Stimulated activated CD4-positive, alpha-beta T cell treated with anti-CD3 and anti-CD28 coated beads, Interleukin-1b, Interleukin-23, amount 100 ng/mL, for 24 hours (primary cell): Measurements from ENCODE around the gene AMHR2.

ENCODE experiments used
- DNase-seq, 4 experiments: peaks; one replicate each; pipeline ENCODE4 v3.0.0-alpha.2; 2020; ENCODE audit warnings: low read depth in 4 of 4, low spot score in 1 of 4

Gene AMHR2

GRCh38 chr12:53452159-53453077 lies 28.8 kb downstream of the AMHR2 start:
- peak; percentile 42 to 65 (median 59) for DNase-seq

GRCh38 chr12:53453953-53454640 lies 30.4 kb downstream of the AMHR2 start:
- no peak for DNase-seq

- DNase-seq: no peak
Measured at GRCh38 chr12:53454707-53455106, 31.1 kb downstream of the AMHR2 start.

GRCh38 chr12:53456654-53457366 lies 33.2 kb downstream of the AMHR2 start:
- no peak for DNase-seq

GRCh38 chr12:53459097-53459496 lies 35.4 kb downstream of the AMHR2 start:
- no peak for DNase-seq

DNA sequence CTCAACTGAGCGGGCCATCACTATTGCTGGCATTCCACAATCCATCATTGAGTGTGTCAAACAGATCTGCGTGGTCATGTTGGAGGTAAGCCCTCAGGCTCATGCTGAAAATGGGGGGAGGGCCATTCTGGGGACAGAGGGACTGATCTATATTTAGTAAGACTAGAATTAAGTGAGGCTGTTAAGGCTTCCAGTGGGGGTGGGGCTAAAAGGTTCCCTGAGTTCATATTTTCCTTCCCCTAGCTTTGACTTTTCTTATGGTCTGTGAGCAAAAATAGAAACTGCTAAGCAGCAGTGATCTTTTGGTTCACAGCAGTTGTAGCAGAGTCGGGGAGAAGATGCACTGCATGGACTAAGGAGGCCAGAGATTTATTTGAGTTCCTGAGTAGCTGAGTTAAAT lies 37.4 kb downstream of the AMHR2 start:
- DNase-seq: no peak

GRCh38 chr12:53461591-53461990 lies 37.9 kb downstream of the AMHR2 start:
- DNase-seq: no peak

DNA sequence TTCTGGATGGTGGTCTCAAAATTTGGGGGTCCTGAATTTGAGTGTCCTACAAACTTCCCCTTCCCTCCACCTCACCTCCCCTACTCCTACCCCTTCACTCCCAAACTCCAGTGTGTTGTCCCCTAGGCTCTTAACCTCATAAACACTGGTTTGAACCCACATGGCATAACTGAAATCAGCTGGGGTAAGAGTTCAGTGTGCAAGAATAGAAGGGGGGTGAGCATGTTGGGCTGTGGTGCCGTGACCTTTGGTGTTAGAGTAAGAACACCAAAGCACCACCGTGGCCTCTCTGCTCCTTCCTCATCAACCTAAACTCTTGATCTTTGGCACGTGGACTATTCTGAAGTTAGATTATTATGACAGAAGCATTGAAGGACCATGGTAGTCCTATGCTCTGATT lies 39.3 kb downstream of the AMHR2 start:
- DNase-seq: no peak

- no peak for DNase-seq
Measured at GRCh38 chr12:53463802-53464560, 40.3 kb downstream of the AMHR2 start.

GRCh38 chr12:53464685-53465418 lies 41.2 kb downstream of the AMHR2 start:
- DNase-seq: no peak

- no peak for DNase-seq
Measured at GRCh38 chr12:53465679-53466078, 42.0 kb downstream of the AMHR2 start.

DNA sequence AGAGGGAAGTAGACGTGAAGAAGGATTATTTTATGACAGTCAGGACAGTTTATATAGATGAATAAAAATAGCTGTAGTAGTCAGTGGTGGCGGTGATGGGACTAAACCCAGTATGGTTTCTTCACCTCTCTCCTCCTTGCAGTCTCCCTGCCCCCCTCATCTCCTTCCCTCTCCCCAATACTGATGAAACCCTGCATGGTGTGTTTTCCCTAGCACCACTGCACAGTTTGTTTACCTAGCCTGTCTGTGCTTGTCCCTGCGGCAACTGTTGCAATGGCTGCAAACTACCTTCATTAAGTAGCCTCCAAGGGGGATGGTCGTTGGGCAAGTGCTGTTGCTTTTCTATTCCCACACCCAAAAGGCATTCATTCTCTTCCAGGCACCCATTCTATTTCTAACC lies 43.0 kb downstream of the AMHR2 start:
- no peak for DNase-seq

- DNase-seq: no peak
Measured at GRCh38 chr12:53467082-53467481, 43.4 kb downstream of the AMHR2 start.

DNA sequence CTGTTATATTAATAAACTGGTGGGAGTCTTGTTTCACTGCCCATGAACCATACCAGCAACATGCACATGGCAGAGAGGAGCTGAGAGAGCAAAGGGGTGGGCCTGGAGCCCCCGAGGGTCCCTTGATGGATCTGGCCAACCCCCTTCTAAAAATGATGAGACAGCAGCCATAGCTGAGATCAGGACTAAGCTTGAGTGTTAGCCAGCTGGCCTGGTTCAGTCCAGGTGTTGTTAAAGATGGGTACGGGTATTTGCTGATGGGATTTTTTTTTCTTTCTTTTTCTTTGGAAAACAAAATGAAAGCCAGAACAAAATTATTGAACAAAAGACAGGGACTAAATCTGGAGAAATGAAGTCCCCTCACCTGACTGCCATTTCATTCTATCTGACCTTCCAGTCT lies 44.2 kb downstream of the AMHR2 start:
- no peak for DNase-seq

GRCh38 chr12:53468282-53468681 lies 44.6 kb downstream of the AMHR2 start:
- no peak for DNase-seq

GRCh38 chr12:53472056-53472582 lies 48.5 kb downstream of the AMHR2 start:
- no peak for DNase-seq

GRCh38 chr12:53474077-53474476 lies 50.4 kb downstream of the AMHR2 start:
- DNase-seq: no peak

GRCh38 chr12:53474819-53475218 lies 51.2 kb downstream of the AMHR2 start:
- no peak for DNase-seq

GRCh38 chr12:53476769-53477209 lies 53.1 kb downstream of the AMHR2 start:
- no peak for DNase-seq

DNA sequence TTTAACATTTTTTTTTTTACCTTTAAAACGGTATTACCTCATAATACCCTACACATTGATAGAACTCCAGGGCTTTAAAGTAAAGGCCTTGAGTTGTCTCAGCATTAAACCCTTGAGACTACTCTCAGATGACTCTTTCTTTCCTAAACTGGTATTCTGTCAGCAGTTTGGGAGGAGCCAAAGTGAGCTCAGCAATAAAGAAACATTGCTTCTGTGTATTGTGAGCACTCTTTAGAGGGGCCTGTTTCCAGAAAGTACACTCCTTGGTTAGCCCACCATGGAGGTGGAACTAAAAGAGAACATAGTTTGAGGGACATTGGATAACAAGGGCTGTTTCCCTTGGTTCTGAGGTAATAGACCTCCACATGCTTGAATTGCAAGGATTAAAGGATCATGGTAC lies 55.2 kb downstream of the AMHR2 start:
- no peak for DNase-seq
